Breast epithelium (tissue), 3 donors: ENCODE measurements around the gene MAP3K7CL.

ENCODE experiments used
- CTCF ChIP-seq, 3 donors: fragments of 450-650 bp; IDR thresholded peaks; one replicate each; pipeline ENCODE4 v1.5.1; 2016 to 2017; ENCODE audit warnings: antibody characterized with exemption in 3 of 3, mild to moderate bottlenecking in 3 of 3, moderate library complexity in 3 of 3
- POLR2A ChIP-seq: fragments of 450-650 bp; IDR thresholded peaks from one replicate; pipeline ENCODE4 v1.6.1; 2016; ENCODE audit warnings: antibody characterized with exemption, mild to moderate bottlenecking, moderate library complexity
- POLR2AphosphoS5 ChIP-seq, 3 donors: sonication (generic); formaldehyde crosslinking; IDR thresholded peaks; one replicate each; pipeline ENCODE4 v1.6.1; 2017; ENCODE audit warnings: antibody characterized with exemption in 3 of 3

- TF ChIP-seq CTCF (IDR thresholded peaks at IDR 0.05), result no peak
- no peak for TF ChIP-seq POLR2AphosphoS5 (IDR thresholded peaks at IDR 0.05)
- no peak for TF ChIP-seq POLR2A
These were observed 45.2 kb upstream of the MAP3K7CL start for GRCh38 chr21:29085106-29085752.
